Activated CD8-positive, alpha-beta T cell treated with anti-CD3 and anti-CD28 coated beads for 36 hours (primary cell): ENCODE data around the gene MSL3. TPM values are rescaled to one million over a fixed set of nuclear protein-coding genes. Genes with fewer than 3 reads are reported as not detected.
A peak's percentile ranks its signal among the peaks of the same experiment; 100 is the strongest.

Experiments used
- ATAC-seq: fragments of 200-7000 bp; cut with Tn5 transposase; one replicate; pipeline ENCODE4 v1.10.0; 2021; ENCODE audit warnings: mild to moderate bottlenecking, moderate library complexity
- CTCF ChIA-PET: fragments of 350-600 bp; sonication (Branson Sonifier 250); formaldehyde crosslinking; loops from one replicate; lab custom pipeline; 2021; ENCODE audit warnings: antibody characterized with exemption; lab: Charles Lee
- POLR2A ChIA-PET: fragments of 350-600 bp; sonication (Branson Sonifier 250); formaldehyde crosslinking; loops from one replicate; lab custom pipeline; 2021; ENCODE audit warnings: antibody characterized with exemption; lab: Charles Lee
- DNase-seq: peaks from one replicate; pipeline ENCODE4 v3.0.0-alpha.2; 2020
- H3K27ac Mint-ChIP-seq: one replicate; pipeline ENCODE4 v1.8.0; 2021; ENCODE audit warnings: mild to moderate bottlenecking, mixed read lengths
- H3K27me3 Mint-ChIP-seq: one replicate; pipeline ENCODE4 v1.8.0; 2021; ENCODE audit warnings: mixed read lengths
- H3K36me3 Mint-ChIP-seq: one replicate; pipeline ENCODE4 v1.8.0; 2021; ENCODE audit warnings: low read depth, mixed read lengths
- H3K4me1 Mint-ChIP-seq: one replicate; pipeline ENCODE4 v1.8.0; 2021; ENCODE audit warnings: low read depth, mixed read lengths
- H3K4me3 Mint-ChIP-seq: one replicate; pipeline ENCODE4 v1.8.0; 2021; ENCODE audit warnings: mild to moderate bottlenecking, moderate library complexity, mixed read lengths
- H3K9me3 Mint-ChIP-seq: one replicate; pipeline ENCODE4 v1.8.0; 2021; ENCODE audit warnings: mixed read lengths
- CTCF ChIP-seq: fragments of 200-600 bp; IDR thresholded peaks from one replicate; pipeline ENCODE4 v1.8.0; 2022; ENCODE audit warnings: antibody characterized with exemption, mild to moderate bottlenecking
- intact Hi-C: fragments of 100-400 bp; cut with micrococcal nuclease; formaldehyde crosslinking; loops from one replicate; pipeline ENCODE4 v1.10.0; 2022
- total RNA-seq, 2 experiments: library from RNA; stranded (reverse); gene quantifications; one replicate each; pipeline ENCODE4 v1.2.3, GENCODE V29; 2021

MSL3 gene
- total RNA-seq, 2 experiments from 2014 or later = 39.3 to 40.7 TPM

- peak; percentile 57 for TF ChIP-seq CTCF
- no peaks in the 10 kb centered on the region for H3K27me3 Mint-ChIP-seq
- peak overlapping the region; percentile 99 for H3K27ac Mint-ChIP-seq
- no peaks in the 10 kb centered on the region for H3K9me3 Mint-ChIP-seq
- intact Hi-C loops = no loop called here
- ATAC-seq (peak; percentile 74), DNase-seq (peak; percentile 91)
- peaks cover 24% of the 10 kb centered on the region for H3K4me1 Mint-ChIP-seq
- H3K36me3 Mint-ChIP-seq = peaks cover 27% of the 10 kb centered on the region
- ChIA-PET POLR2A (interaction anchor here (0.6 kb wide), 1 partner anchor 13 kb away, joined by 3 read pairs; no protein-coding TSS in a partner anchor), CTCF (interaction anchor here (0.8 to 1.6 kb wide), 5 partner anchors 9 to 28 kb away, joined by 3 to 6 read pairs (median 4); no protein-coding TSS in a partner anchor)
- peak overlapping the region; percentile 91 for H3K4me3 Mint-ChIP-seq
Measured at GRCh38 chrX:11758400-11759171, 549 bp downstream of the MSL3 start.

GRCh38 chrX:11759172-11759460 is 1.1 kb downstream of the MSL3 start:
- Mint-ChIP-seq H3K27ac (peak overlapping the region; percentile 99), H3K4me3 (peak overlapping the region; percentile 91), H3K4me1 (peaks cover 29% of the 10 kb centered on the region), H3K27me3 (no peaks in the 10 kb centered on the region), H3K36me3 (peaks cover 33% of the 10 kb centered on the region), H3K9me3 (no peaks in the 10 kb centered on the region)
- POLR2A ChIA-PET = interaction anchor here (0.6 kb wide), 1 partner anchor 12 kb away, joined by 3 read pairs; no protein-coding TSS in a partner anchor
- TF ChIP-seq CTCF = no peak
- no peak for ATAC-seq
- no peak for DNase-seq
- intact Hi-C loops = no loop called here
- CTCF ChIA-PET = interaction anchor here (0.8 to 1.4 kb wide), 2 partner anchors 11 to 28 kb away, joined by 3 to 6 read pairs; no protein-coding TSS in a partner anchor

DNA sequence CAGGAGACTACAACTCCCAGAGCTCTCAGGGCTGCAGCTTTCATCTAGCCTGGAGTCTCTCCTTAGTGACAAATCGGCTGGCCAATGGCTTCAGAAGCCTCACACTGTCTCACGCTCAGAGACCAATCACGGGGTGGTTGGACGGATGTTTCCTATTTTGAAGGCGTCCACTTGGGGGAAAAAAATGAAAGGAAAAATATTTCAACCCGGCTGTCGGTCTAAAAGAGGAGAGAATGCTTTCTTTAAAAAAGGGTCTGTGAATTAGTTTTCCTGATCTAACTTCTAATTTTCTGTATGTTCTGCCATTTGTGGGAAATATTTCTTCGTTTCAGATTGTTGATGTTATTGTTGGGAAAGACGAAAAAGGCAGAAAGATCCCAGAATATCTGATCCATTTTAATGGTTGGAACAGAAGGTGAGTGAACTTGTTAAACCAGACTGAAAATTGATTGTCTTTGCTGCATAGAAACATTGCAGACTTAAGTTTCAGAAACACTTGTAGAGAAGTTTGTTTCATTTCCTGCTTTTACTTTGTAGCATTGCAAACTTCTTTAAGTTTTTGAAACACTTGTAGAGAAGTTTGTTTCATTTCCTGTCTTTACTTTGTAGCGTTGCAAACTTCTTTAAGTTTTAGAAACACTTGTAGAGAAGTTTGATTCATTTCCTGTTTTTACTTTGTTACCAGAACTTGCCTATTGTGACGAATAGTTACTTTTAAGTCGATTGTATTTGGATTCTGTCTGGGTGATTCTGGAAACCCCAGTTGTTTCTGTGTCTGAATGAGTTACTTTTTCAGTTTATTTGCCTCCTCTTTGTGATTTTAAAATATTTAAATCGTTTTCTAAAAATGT is 1.6 kb downstream of the MSL3 start:
- H3K27me3 Mint-ChIP-seq = no peaks in the 10 kb centered on the region
- ATAC-seq (peak; percentile 81), DNase-seq (peak; percentile 83)
- no peak for TF ChIP-seq CTCF
- peaks cover 38% of the 10 kb centered on the region for H3K36me3 Mint-ChIP-seq
- peaks cover 34% of the 10 kb centered on the region for H3K4me1 Mint-ChIP-seq
- ChIA-PET POLR2A (interaction anchor here (0.6 to 1.1 kb wide), 2 partner anchors 11 kb away, joined by 3 to 4 read pairs; no protein-coding TSS in a partner anchor), CTCF (interaction anchor here (0.8 to 1.4 kb wide), 3 partner anchors 10 to 27 kb away, joined by 3 to 6 read pairs (median 3); no protein-coding TSS in a partner anchor)
- H3K4me3 Mint-ChIP-seq = peak overlapping the region; percentile 91
- H3K27ac Mint-ChIP-seq = peak overlapping the region; percentile 99
- no peaks in the 10 kb centered on the region for H3K9me3 Mint-ChIP-seq
- intact Hi-C loops = no loop called here

GRCh38 chrX:11760958-11761357 is 2.9 kb downstream of the MSL3 start:
- DNase-seq (no peak), ATAC-seq (no peak)
- POLR2A ChIA-PET = interaction anchor here (1.1 to 1.4 kb wide), 2 partner anchors 8 to 10 kb away, joined by 4 read pairs; no protein-coding TSS in a partner anchor
- peaks cover 43% of the 10 kb centered on the region for H3K4me1 Mint-ChIP-seq
- peak overlapping the region; percentile 98 for H3K27ac Mint-ChIP-seq
- H3K9me3 Mint-ChIP-seq = no peaks in the 10 kb centered on the region
- H3K27me3 Mint-ChIP-seq = no peaks in the 10 kb centered on the region
- CTCF ChIA-PET = interaction anchor here (1.1 kb wide), 1 partner anchor 11 kb away, joined by 3 read pairs; no protein-coding TSS in a partner anchor
- peak overlapping the region; percentile 85 for H3K4me3 Mint-ChIP-seq
- H3K36me3 Mint-ChIP-seq = peaks cover 51% of the 10 kb centered on the region
- no peak for TF ChIP-seq CTCF
- intact Hi-C loops = no loop called here
